ENCODE measurements around the gene FBXW10B. TPM values are rescaled to one million over a fixed set of nuclear protein-coding genes. Genes with fewer than 3 reads are reported as not detected.
"Not testable (repeated sequence)": the region's sequence is repeated elsewhere in the genome, so short reads cannot be mapped to it uniquely, and the experiment has no call there.

FBXW10B gene
- total RNA-seq, 1 donor from 2014 or later = 0.74 TPM

DNA sequence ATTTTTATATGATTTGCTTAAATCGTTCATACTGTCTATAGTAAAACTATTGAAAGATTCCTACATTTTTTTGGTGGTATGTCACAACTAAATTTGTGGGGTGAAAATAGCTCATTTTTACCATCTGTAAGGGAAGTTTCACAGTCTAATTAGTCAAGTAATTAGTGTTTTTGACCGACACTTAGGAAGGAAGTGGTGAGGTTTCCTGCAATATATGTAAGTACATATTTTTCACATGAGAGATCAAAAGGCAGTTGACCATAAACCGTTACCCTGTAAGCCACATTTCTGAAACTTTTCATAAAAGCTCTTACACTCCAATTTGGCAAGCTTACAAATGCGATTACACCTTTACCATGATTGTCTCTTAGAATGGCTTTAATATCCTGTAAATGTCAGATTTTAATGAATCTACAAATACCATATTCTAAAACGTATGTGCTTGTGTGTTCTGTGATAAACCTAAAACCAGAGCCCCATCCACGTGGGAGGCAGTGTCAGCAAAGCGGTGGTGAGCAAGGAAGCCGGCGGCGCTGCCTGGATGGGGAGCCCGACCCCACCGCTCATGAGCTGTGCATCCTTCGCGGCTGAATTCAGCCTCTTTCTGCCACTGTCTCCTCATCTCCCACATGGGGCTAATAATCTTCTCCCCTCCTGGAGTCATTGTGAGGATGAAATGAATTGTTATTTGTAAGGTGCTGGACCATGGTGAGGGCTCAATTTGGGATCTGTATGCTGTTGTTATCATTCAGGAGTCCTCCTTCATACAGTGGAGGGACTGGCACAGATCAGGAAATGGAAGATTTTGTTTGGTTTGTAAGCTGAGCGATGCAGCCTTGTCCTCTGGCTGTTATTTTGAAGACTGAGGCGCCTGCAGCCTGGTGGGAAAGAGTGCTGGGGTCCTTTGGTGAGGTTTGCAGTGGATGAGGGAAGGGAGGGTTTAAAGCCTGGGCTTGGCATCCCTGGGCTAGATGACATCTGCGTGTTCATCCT lies 29.7 kb downstream of the FBXW10B start:
- H3K4me3 ChIP-seq; H3K4me1 ChIP-seq; DNase-seq; H3K27me3 ChIP-seq (ENCODE audit: low read depth); intact Hi-C loops (cut with DNase I); H3K27ac ChIP-seq; H3K36me3 ChIP-seq; H3K9me3 ChIP-seq: not testable (repeated sequence)
- ATAC-seq = peak in 1 of 2 donors; percentile 12

DNA sequence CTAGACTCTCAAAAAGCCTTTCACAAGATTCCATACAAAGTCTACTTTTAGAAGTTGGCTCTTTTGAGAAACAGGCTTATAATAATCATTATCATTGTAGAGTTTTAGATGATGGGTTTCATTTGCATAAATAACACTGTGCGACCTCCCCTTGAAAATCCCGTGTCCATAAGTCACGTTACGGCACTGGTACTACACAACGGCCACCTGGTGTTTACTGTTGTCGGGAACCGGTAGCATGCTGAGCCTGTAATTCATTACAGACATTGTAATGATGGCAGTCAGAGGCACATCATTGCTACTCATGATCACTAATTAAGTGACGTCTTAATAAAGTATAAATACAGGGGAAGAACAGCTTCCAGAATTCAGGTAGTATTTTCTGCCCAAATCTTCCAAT lies 31.5 kb downstream of the FBXW10B start:
- H3K27ac ChIP-seq; ATAC-seq; H3K36me3 ChIP-seq; H3K4me1 ChIP-seq; H3K9me3 ChIP-seq; DNase-seq; H3K27me3 ChIP-seq (ENCODE audit: low read depth); intact Hi-C loops (cut with DNase I); H3K4me3 ChIP-seq: not testable (repeated sequence)

DNA sequence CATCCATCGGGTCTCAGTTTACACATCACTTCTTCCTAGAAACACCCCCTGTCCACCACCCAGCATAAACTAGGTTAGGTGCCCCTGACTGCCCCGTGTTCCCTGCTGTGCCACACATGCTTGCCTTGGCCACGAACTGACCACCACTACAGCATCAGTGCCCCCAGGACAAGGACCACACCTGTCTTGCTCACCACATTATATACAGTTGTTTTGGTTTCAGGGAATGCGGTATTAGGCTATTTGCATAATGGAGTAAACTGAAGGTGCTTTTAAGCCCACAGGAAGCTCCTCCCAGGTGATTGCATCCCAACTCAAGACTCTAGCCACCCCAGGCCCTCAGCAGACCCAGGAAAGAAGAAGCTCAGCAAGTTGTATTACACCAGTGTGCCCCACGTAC lies 36.2 kb downstream of the FBXW10B start:
- H3K27me3 ChIP-seq (ENCODE audit: low read depth); H3K9me3 ChIP-seq; H3K4me1 ChIP-seq; DNase-seq; ATAC-seq; H3K4me3 ChIP-seq; H3K27ac ChIP-seq; H3K36me3 ChIP-seq; intact Hi-C loops (cut with DNase I): not testable (repeated sequence)

DNA sequence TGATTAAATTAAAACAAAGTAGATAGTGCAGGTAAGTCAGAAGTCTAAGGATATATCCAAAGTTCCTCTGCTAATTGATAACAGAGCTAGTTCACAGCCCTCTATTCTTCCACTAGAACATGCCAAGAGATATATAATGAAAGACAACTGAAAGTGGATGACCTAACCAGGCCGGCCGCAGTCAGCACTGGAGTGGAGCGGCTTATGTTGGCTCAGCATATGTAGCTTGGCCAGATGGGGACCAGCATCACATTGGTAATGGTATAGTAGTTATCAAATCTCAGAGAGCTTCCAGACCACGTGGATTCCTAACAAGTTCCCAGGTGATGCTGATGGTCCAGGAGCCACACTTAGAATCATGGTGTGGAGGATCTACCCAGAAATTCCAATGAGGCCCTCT lies 38.0 kb downstream of the FBXW10B start:
- intact Hi-C loops (cut with DNase I); H3K4me1 ChIP-seq: not testable (repeated sequence)

DNA sequence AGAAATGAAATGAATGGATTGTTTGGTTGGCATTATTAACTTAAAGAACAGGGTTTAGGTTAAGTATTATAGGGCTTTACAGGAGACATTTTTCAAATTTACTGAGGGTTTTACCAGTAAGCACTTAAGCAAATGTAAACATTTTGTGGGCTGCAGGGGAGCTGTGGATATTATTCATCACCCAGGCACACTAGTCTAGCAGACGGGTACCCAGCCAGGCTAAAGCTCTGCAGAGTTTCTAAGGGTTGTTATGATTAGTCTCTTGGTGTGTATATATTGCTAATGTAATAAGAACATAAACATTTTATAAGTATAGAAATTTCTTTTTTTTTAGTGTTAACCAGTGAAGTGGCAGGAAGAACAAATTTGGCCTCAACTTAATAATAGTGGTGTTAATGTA lies 42.7 kb downstream of the FBXW10B start:
- DNase-seq; intact Hi-C loops (cut with DNase I): not testable (repeated sequence)

More for the DNA sequence above, 38.0 kb downstream of the FBXW10B start:
- H3K27ac ChIP-seq; H3K27me3 ChIP-seq (ENCODE audit: low read depth); H3K9me3 ChIP-seq; H3K4me3 ChIP-seq; DNase-seq; H3K36me3 ChIP-seq; ATAC-seq: not testable (repeated sequence)

DNA sequence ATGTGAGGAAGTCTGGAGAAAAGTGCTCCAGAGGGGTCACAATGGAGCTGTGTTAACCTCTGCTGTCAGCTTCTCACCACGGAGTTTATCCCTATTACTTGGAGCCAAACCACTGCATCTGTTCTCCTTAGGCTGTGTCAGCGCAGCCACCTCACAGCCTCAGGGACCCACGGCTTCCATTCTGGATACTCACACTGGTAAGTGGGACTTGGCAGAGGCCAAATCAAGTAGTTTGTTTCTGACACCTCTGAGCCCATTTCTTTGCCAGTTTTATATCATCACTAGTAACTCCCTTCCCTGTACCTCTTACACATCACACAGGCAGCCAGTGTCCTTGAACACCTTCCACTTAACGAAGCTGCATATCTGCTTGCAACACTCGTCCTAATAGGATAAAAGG lies 44.8 kb downstream of the FBXW10B start:
- intact Hi-C loops (cut with DNase I); H3K4me1 ChIP-seq; DNase-seq; H3K9me3 ChIP-seq; H3K27ac ChIP-seq; ATAC-seq; H3K27me3 ChIP-seq (ENCODE audit: low read depth); H3K36me3 ChIP-seq; H3K4me3 ChIP-seq: not testable (repeated sequence)

More for the DNA sequence above, 42.7 kb downstream of the FBXW10B start:
- not testable (repeated sequence) for H3K27me3 ChIP-seq (ENCODE audit: low read depth); H3K36me3 ChIP-seq; H3K27ac ChIP-seq; H3K4me1 ChIP-seq; H3K4me3 ChIP-seq; ATAC-seq; H3K9me3 ChIP-seq

DNA sequence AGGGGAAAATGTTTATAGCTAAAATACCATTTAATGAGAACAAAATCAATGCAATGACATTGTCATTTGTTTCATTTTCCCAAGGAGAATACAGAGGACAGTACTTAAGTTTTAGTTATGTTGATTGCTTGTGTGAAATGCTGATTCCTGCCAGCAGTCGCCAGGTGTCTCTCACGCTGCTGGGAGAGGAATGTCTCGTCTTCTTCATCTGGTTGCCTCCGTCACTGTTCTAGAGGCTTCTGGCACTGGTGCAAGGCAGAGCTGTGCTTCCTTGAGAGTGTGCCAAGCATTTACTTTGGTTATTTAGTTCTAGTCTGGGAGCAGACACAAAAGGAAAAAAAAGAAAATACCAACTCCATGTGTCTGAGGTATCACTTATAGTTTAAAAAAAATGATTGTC lies 45.6 kb downstream of the FBXW10B start:
- H3K4me3 ChIP-seq; DNase-seq; H3K9me3 ChIP-seq; H3K27me3 ChIP-seq (ENCODE audit: low read depth); H3K36me3 ChIP-seq; H3K27ac ChIP-seq; ATAC-seq; intact Hi-C loops (cut with DNase I); H3K4me1 ChIP-seq: not testable (repeated sequence)

Other genes starting within 250 kb of the FBXW10B start
- 13.4 TPM for gene CDRT4, start 152.1 kb downstream of the FBXW10B start, total RNA-seq
- gene TVP23C, start 56.2 kb downstream of the FBXW10B start, total RNA-seq = 16.0 TPM
- 20.6 TPM for gene TRIM16, start 64.6 kb upstream of the FBXW10B start, total RNA-seq
- gene ZNF286A, start 80.0 kb upstream of the FBXW10B start, total RNA-seq = 11.2 TPM
- not detected for gene TBC1D26, start 112.6 kb upstream of the FBXW10B start, total RNA-seq

Measured in lower lobe of right lung (tissue), 2 donors.